Central memory CD8-positive, alpha-beta T cell (primary cell): ENCODE measurements around the gene AP5M1.

ENCODE experiments used
- ATAC-seq: fragments of 150-1000 bp; cut with Tn5 transposase; replicated peaks from 2 replicates; pipeline ENCODE4 v1.10.0; 2022; ENCODE audit warnings: mild to moderate bottlenecking, moderate FRiP score, moderate number of reproducible peaks; ENCODE audit not compliant: poor library complexity, severe bottlenecking; ENCODE audit errors: extremely low read depth
- DNase-seq, 2 donors: peaks; one replicate each; pipeline ENCODE4 v3.0.0; 2021; ENCODE audit warnings: low spot score in 2 of 2
- H3K27ac Mint-ChIP-seq: one replicate; pipeline ENCODE4 v1.8.0; 2022; ENCODE audit warnings: low read depth, mild to moderate bottlenecking, moderate library complexity, mixed read lengths
- H3K27me3 Mint-ChIP-seq: one replicate; pipeline ENCODE4 v1.8.0; 2022; ENCODE audit warnings: mixed read lengths
- H3K36me3 Mint-ChIP-seq: one replicate; pipeline ENCODE4 v1.8.0; 2022; ENCODE audit warnings: mild to moderate bottlenecking, moderate library complexity, mixed read lengths; ENCODE audit not compliant: insufficient read depth
- H3K4me1 Mint-ChIP-seq: one replicate; pipeline ENCODE4 v1.8.0; 2022; ENCODE audit warnings: mixed read lengths
- H3K4me3 Mint-ChIP-seq: one replicate; pipeline ENCODE4 v1.8.0; 2022; ENCODE audit warnings: mild to moderate bottlenecking, moderate library complexity, mixed read lengths
- H3K9me3 Mint-ChIP-seq: one replicate; pipeline ENCODE4 v1.8.0; 2022; ENCODE audit warnings: mixed read lengths

The AP5M1 gene

GRCh38 chr14:57345106-57345505, 76.3 kb downstream of the AP5M1 start:
- DNase-seq: no peak
- H3K4me3 Mint-ChIP-seq: no peak overlapping the region
- no peak overlapping the region for H3K27ac Mint-ChIP-seq
- H3K9me3 Mint-ChIP-seq: peaks cover 11% of the 10 kb centered on the region
- no peaks in the 10 kb centered on the region for H3K4me1 Mint-ChIP-seq
- no peak for ATAC-seq
- peaks cover 41% of the 10 kb centered on the region for H3K27me3 Mint-ChIP-seq
- no peaks in the 10 kb centered on the region for H3K36me3 Mint-ChIP-seq

GRCh38 chr14:57346741-57347140, 78.0 kb downstream of the AP5M1 start:
- H3K27me3 Mint-ChIP-seq: peaks cover 49% of the 10 kb centered on the region
- H3K36me3 Mint-ChIP-seq: no peaks in the 10 kb centered on the region
- H3K4me1 Mint-ChIP-seq: no peaks in the 10 kb centered on the region
- no peak for ATAC-seq
- H3K4me3 Mint-ChIP-seq: no peak overlapping the region
- peaks cover 9% of the 10 kb centered on the region for H3K9me3 Mint-ChIP-seq
- DNase-seq: no peak
- H3K27ac Mint-ChIP-seq: no peak overlapping the region
